GM12878 (cell line): ENCODE results near the gene MCTP2.

ENCODE experiments used
- CREB1 ChIP-seq: IDR thresholded peaks from 2 replicates; pipeline ENCODE4 v1.6.1; 2012; ENCODE audit warnings: low read depth, mild to moderate bottlenecking, inconsistent platforms
- CTCF ChIP-seq, 3 experiments: IDR thresholded peaks in 2 of 3; conservative IDR thresholded peaks in 1 of 3; 2 replicates each; pipeline ENCODE4 v1.5.1; 2011; ENCODE audit warnings: low read depth in 3 of 3, low read length in 3 of 3, mild to moderate bottlenecking in 3 of 3, control low read depth in 2 of 3, moderate library complexity in 2 of 3, inconsistent platforms in 1 of 3, mixed read lengths in 1 of 3; ENCODE audit not compliant: control insufficient read depth in 2 of 3, insufficient read depth in 1 of 3; ENCODE audit errors: extremely low read depth in 1 of 3
- E2F4 ChIP-seq: IDR thresholded peaks from 2 replicates; pipeline ENCODE4 v1.6.1; 2012; ENCODE audit warnings: low read depth, low read length, improper control_type of control experiment
- FOS ChIP-seq: IDR thresholded peaks from 3 replicates; pipeline ENCODE4 v1.6.1; 2011; ENCODE audit warnings: borderline replicate concordance; ENCODE audit not compliant: insufficient read length; ENCODE audit errors: extremely low read depth
- FOXM1 ChIP-seq: IDR thresholded peaks from 2 replicates; pipeline ENCODE4 v1.6.1; 2012; ENCODE audit warnings: low read depth, mild to moderate bottlenecking, inconsistent platforms, low read length, moderate library complexity
- KAT2A ChIP-seq: conservative IDR thresholded peaks from 2 replicates; pipeline ENCODE4 v1.6.1; 2011; ENCODE audit warnings: low read depth, low read length; ENCODE audit not compliant: control insufficient read depth
- MXI1 ChIP-seq: fragments of 150-350 bp; IDR thresholded peaks from 2 replicates; pipeline ENCODE4 v1.6.1; 2011; ENCODE audit warnings: low read depth, mild to moderate bottlenecking, inconsistent platforms, low read length, improper control_type of control experiment
- POLR2AphosphoS5 ChIP-seq: IDR thresholded peaks from 2 replicates; pipeline ENCODE4 v1.6.1; 2011; ENCODE audit warnings: mild to moderate bottlenecking, low read length, inconsistent platforms
- SIX5 ChIP-seq: IDR thresholded peaks from 2 replicates; pipeline ENCODE4 v1.6.1; 2011; ENCODE audit warnings: mild to moderate bottlenecking, low read depth, low read length, moderate library complexity; ENCODE audit not compliant: severe bottlenecking
- SUZ12 ChIP-seq: fragments of 200-600 bp; sonication (generic); IDR thresholded peaks from one replicate; pipeline ENCODE4 v1.6.1; 2018; ENCODE audit warnings: antibody characterized with exemption, mild to moderate bottlenecking; ENCODE audit not compliant: unreplicated experiment
- TAF1 ChIP-seq: IDR thresholded peaks from 2 replicates; pipeline ENCODE4 v1.6.1; 2011; ENCODE audit warnings: mild to moderate bottlenecking, low read depth, low read length, borderline replicate concordance
- ZBTB11 ChIP-seq: fragments of 450-650 bp; formaldehyde crosslinking; IDR thresholded peaks from 2 replicates; pipeline ENCODE4 v1.5.0; 2022; ENCODE audit warnings: mild to moderate bottlenecking, missing genetic modification characterization
- ZNF384 ChIP-seq: IDR thresholded peaks from 2 replicates; pipeline ENCODE4 v1.6.1; 2012; ENCODE audit warnings: low read depth, mild to moderate bottlenecking, low read length, improper control_type of control experiment, borderline replicate concordance
- ZNF687 ChIP-seq: fragments of 450-650 bp; IDR thresholded peaks from 2 replicates; pipeline ENCODE4 v1.6.1; 2017; ENCODE audit warnings: mild to moderate bottlenecking, moderate library complexity

GRCh38 chr15:94460624-94461023, 229.3 kb downstream of the MCTP2 start:
- no peak for TF ChIP-seq MXI1
- no peak for TF ChIP-seq CTCF (IDR thresholded peaks at IDR 0.05 in 2 of 3, conservative IDR thresholded peaks at IDR 0.05 in 1 of 3; ENCODE audit: control insufficient read depth in 2 of 3, extremely low read depth in 1 of 3, insufficient read depth in 1 of 3, low read depth in 3 of 3, low read length in 3 of 3)
- no peak for TF ChIP-seq POLR2AphosphoS5
- no peak for TF ChIP-seq SUZ12
- TF ChIP-seq TAF1 = no peak
- no peak for TF ChIP-seq CREB1
- TF ChIP-seq SIX5 = no peak
- TF ChIP-seq ZBTB11 (CRISPR knock-in tag) = no peak
- TF ChIP-seq FOXM1 = no peak
- TF ChIP-seq FOS = no peak
- TF ChIP-seq ZNF384 = no peak
- no peak for TF ChIP-seq E2F4
- TF ChIP-seq ZNF687 = no peak
- no peak for TF ChIP-seq KAT2A
